Colonic mucosa (tissue), 4 donors: ENCODE data around the gene IL22. TPM values are rescaled to one million over a fixed set of nuclear protein-coding genes. Genes with fewer than 3 reads are reported as not detected.

ENCODE experiments used
- DNase-seq: peaks from one replicate; pipeline ENCODE4 v3.0.0-alpha.2; 2020
- H3K27ac ChIP-seq: fragments of 200-600 bp; one replicate; pipeline ENCODE4 v1.8.0; 2021
- H3K27me3 ChIP-seq: fragments of 200-600 bp; one replicate; pipeline ENCODE4 v1.8.0; 2021
- H3K36me3 ChIP-seq: fragments of 200-600 bp; one replicate; pipeline ENCODE4 v1.8.0; 2021
- H3K4me1 ChIP-seq: fragments of 200-600 bp; one replicate; pipeline ENCODE4 v1.8.0; 2021; ENCODE audit warnings: mild to moderate bottlenecking
- H3K4me3 ChIP-seq: fragments of 200-600 bp; one replicate; pipeline ENCODE4 v1.8.0; 2021
- H3K9ac ChIP-seq, 2 donors: one replicate each; pipeline ENCODE4 v1.7.0; 2013; ENCODE audit warnings: control low read depth in 2 of 2, low read depth in 2 of 2, low read length in 2 of 2
- H3K9me3 ChIP-seq: fragments of 200-600 bp; one replicate; pipeline ENCODE4 v1.8.0; 2021
- intact Hi-C: fragments of 100-400 bp; cut with DNase I; formaldehyde crosslinking; loops from one replicate; pipeline ENCODE4 v1.14.1; 2022
- total RNA-seq, 2 donors: library from RNA; stranded (reverse); fragmentation: NEBNext Ultra II Directional in 1 of 2; extraction: Animal tissue kit (Norgen Biotek cat#: 25700) in 1 of 2; gene quantifications; one replicate each; pipeline ENCODE4 v1.2.1, GENCODE V29; 2021
- TF ChIP-seq, protein P1 (sequence below): fragments of 200-600 bp; IDR thresholded peaks from one replicate; pipeline ENCODE4 v1.8.0; 2022; ENCODE audit warnings: antibody characterized with exemption, mild to moderate bottlenecking
- donor health status: healthy.
- donor health status: DM: no; HTN: no; CAD: no.
- donor health status: DM: no; HTN: no; CAD: no.

IL22 gene
- total RNA-seq, 2 donors from 2014 or later: not detected

DNA sequence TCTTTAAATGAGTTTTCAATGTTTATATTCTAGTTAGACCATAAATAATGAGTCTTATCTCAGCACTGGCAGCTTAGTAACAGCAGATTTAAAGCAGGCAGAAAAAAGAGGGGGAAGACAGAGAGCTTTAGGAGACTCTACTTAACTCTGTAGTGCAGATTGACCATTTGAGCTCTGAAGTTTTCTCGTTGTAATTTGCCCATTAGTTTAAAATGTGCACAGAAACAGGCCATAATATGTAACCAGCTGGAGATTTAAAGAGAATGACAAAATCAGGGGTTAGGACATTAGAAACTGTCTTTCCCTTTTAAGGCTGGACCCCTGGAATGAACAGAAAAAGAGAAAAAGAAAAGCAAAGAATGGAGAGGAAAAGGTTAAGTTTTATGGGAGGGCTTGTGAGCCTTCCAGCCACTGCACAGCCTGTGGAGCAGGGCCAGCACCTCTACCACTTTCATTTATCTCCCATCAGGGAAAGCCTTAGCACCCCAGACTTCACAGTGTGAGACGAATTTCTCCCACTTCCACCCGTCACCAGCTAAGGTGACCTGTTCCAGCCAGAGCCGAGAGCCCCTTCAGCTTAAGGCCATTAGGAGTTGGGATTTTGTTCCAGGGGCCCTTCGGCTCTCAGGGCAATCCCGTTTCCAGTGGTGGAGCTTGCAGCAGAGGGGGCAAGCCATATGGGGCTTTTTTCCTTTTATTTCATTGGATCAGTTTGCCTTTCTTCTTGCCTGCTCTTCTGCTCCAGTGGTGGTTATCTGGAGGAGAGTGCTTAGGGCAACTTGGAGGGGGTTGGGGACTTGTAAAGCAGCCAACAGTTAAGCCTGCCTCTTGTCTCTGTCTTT lies 8.0 kb downstream of the IL22 start:
- DNase-seq: no peak

DNA sequence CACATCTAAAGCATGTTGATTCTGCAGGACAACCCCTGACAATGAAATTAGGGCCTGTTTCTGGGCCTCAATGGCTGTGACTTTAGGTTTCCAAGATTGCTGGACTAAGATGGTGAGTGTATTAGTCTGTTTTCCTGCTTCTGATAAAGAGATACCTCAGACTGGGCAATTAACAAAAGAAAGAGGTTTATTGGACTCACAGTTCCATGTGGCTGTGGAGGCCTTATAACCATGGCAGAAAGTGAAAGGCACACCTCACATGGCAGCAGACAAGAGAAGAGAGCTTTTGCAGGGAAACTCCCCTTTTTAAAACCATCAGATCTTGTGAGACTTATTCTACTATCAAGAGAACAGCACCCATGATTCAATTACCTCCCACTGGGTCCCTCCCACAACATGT lies 10.6 kb downstream of the IL22 start:
- no peak overlapping the region for H3K9ac ChIP-seq
- DNase-seq: no peak
- H3K4me3 ChIP-seq: no peak overlapping the region
- no peaks in the 10 kb centered on the region for H3K4me1 ChIP-seq
- H3K27me3 ChIP-seq: no peaks in the 10 kb centered on the region
- TF ChIP-seq, protein P1, sequence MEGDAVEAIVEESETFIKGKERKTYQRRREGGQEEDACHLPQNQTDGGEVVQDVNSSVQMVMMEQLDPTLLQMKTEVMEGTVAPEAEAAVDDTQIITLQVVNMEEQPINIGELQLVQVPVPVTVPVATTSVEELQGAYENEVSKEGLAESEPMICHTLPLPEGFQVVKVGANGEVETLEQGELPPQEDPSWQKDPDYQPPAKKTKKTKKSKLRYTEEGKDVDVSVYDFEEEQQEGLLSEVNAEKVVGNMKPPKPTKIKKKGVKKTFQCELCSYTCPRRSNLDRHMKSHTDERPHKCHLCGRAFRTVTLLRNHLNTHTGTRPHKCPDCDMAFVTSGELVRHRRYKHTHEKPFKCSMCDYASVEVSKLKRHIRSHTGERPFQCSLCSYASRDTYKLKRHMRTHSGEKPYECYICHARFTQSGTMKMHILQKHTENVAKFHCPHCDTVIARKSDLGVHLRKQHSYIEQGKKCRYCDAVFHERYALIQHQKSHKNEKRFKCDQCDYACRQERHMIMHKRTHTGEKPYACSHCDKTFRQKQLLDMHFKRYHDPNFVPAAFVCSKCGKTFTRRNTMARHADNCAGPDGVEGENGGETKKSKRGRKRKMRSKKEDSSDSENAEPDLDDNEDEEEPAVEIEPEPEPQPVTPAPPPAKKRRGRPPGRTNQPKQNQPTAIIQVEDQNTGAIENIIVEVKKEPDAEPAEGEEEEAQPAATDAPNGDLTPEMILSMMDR: no peak
- intact Hi-C loops: no loop called here
- no peaks in the 10 kb centered on the region for H3K9me3 ChIP-seq
- H3K36me3 ChIP-seq: no peaks in the 10 kb centered on the region
- H3K27ac ChIP-seq: no peak overlapping the region

More for the DNA sequence above, 8.0 kb downstream of the IL22 start:
- no peak overlapping the region for H3K9ac ChIP-seq
- H3K36me3 ChIP-seq: no peaks in the 10 kb centered on the region
- TF ChIP-seq, protein P1: no peak
- H3K27me3 ChIP-seq: no peaks in the 10 kb centered on the region
- no peak overlapping the region for H3K27ac ChIP-seq
- H3K9me3 ChIP-seq: no peaks in the 10 kb centered on the region
- intact Hi-C loops: no loop called here
- H3K4me3 ChIP-seq: peak overlapping the region; percentile 10
- H3K4me1 ChIP-seq: no peaks in the 10 kb centered on the region

DNA sequence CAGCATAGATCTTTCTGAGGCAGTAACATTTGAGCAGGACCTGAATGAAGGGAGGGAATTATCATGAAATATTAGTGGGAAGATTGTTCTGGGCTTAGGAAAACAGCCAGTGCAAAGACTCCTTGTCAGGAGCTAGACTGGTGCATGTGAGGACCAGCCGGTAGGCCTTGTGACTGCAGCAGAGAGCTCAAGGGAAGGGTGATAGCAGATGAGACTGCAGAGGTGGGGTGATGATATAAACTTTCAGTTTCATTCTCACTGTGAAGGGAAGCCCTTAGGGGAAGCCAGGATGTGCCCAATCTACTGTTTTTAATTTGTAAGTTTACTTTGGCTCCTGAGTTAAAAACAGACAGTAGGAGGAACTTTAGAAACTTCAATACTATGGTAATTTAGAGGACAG lies 12.4 kb downstream of the IL22 start:
- no peak overlapping the region for H3K4me3 ChIP-seq

DNA sequence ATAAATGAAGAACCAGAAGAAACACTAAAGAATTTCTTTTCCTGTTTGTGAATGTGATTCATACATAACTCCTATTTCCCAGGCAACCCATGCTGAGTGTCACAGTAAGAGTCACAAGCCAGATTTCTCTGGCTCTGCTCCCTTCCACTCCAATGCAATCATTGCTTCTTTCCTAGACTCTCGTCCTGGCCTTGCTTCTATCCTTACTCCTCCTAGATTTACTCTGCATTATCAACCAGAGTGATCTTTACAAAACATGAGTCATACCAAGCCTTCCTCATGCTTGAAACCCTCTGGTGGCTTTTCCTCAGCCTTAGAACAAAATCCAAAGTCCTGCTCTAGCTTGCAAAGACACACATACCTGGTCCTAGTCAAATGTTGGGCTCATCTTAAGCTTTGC lies 13.3 kb downstream of the IL22 start:
- TF ChIP-seq, protein P1: no peak
- Histone ChIP-seq H3K27ac (no peak overlapping the region), H3K36me3 (no peaks in the 10 kb centered on the region), H3K9ac (no peak overlapping the region), H3K4me3 (no peak overlapping the region), H3K27me3 (no peaks in the 10 kb centered on the region), H3K4me1 (no peaks in the 10 kb centered on the region), H3K9me3 (no peaks in the 10 kb centered on the region)
- intact Hi-C loops: no loop called here
- no peak for DNase-seq

More for the DNA sequence above, 12.4 kb downstream of the IL22 start:
- Histone ChIP-seq H3K9me3 (no peaks in the 10 kb centered on the region), H3K9ac (no peak overlapping the region), H3K36me3 (no peaks in the 10 kb centered on the region), H3K4me1 (no peaks in the 10 kb centered on the region), H3K27me3 (no peaks in the 10 kb centered on the region), H3K27ac (no peak overlapping the region)
- intact Hi-C loops: no loop called here
- TF ChIP-seq, protein P1: no peak
- DNase-seq: no peak

- H3K27ac ChIP-seq: no peak overlapping the region
Observed at GRCh38 chr12:68239309-68239982, 14.0 kb downstream of the IL22 start.

More at GRCh38 chr12:68239309-68239982, 14.0 kb downstream of the IL22 start:
- TF ChIP-seq, protein P1: no peak
- H3K9ac ChIP-seq: no peak overlapping the region
- H3K9me3 ChIP-seq: no peaks in the 10 kb centered on the region
- H3K4me3 ChIP-seq: no peak overlapping the region
- no peaks in the 10 kb centered on the region for H3K27me3 ChIP-seq
- intact Hi-C loops: no loop called here
- no peaks in the 10 kb centered on the region for H3K4me1 ChIP-seq
- no peak for DNase-seq
- H3K36me3 ChIP-seq: no peaks in the 10 kb centered on the region
